Astrocyte (in vitro differentiated cells and primary cell): Measurements from ENCODE around the gene SLAMF7.

Experiments
- EZH2 ChIP-seq: IDR thresholded peaks from 2 replicates; pipeline ENCODE4 v1.6.1; 2012; ENCODE audit warnings: mild to moderate bottlenecking, low read length, inconsistent platforms; ENCODE audit not compliant: insufficient read depth
- TF ChIP-seq, protein P1 (sequence below): IDR thresholded peaks from 2 replicates; pipeline ENCODE4 v1.5.1; 2011; ENCODE audit warnings: low read depth, mild to moderate bottlenecking, inconsistent platforms, low read length, moderate library complexity; ENCODE audit not compliant: insufficient read depth

DNA sequence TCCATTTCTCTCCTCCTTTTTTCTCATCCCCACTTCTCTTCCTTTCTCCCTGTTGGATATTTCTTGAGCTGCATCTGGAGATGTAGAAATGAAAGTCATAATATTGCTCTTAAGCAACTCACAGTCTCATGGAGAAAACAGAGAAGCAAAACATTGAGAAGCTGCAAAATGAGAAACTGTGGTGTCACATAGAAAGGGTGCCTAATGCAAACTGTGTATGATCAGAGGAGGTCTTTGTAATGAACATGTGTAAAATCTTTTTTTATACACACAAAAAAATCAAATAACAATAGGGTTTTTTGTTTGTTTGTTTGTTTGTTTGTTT lies 11.8 kb upstream of the SLAMF7 start:
- TF ChIP-seq, protein P1, sequence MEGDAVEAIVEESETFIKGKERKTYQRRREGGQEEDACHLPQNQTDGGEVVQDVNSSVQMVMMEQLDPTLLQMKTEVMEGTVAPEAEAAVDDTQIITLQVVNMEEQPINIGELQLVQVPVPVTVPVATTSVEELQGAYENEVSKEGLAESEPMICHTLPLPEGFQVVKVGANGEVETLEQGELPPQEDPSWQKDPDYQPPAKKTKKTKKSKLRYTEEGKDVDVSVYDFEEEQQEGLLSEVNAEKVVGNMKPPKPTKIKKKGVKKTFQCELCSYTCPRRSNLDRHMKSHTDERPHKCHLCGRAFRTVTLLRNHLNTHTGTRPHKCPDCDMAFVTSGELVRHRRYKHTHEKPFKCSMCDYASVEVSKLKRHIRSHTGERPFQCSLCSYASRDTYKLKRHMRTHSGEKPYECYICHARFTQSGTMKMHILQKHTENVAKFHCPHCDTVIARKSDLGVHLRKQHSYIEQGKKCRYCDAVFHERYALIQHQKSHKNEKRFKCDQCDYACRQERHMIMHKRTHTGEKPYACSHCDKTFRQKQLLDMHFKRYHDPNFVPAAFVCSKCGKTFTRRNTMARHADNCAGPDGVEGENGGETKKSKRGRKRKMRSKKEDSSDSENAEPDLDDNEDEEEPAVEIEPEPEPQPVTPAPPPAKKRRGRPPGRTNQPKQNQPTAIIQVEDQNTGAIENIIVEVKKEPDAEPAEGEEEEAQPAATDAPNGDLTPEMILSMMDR, result no peak
- TF ChIP-seq EZH2, result no peak
